KBM-7 (cell line): ENCODE data around the gene VWA7.

Experiments used
- DNase-seq: peaks from one replicate; pipeline ENCODE4 v3.0.0-alpha.2; 2015
- in situ Hi-C: fragments of 300-500 bp; cut with MboI; formaldehyde crosslinking; loops from 2 replicates; pipeline ENCODE4 v1.14.3; 2020; ENCODE audit warnings: low sequenced_read_pairs, low pct_unique_long_range_greater_than_20kb, mixed read lengths

Gene VWA7

DNA sequence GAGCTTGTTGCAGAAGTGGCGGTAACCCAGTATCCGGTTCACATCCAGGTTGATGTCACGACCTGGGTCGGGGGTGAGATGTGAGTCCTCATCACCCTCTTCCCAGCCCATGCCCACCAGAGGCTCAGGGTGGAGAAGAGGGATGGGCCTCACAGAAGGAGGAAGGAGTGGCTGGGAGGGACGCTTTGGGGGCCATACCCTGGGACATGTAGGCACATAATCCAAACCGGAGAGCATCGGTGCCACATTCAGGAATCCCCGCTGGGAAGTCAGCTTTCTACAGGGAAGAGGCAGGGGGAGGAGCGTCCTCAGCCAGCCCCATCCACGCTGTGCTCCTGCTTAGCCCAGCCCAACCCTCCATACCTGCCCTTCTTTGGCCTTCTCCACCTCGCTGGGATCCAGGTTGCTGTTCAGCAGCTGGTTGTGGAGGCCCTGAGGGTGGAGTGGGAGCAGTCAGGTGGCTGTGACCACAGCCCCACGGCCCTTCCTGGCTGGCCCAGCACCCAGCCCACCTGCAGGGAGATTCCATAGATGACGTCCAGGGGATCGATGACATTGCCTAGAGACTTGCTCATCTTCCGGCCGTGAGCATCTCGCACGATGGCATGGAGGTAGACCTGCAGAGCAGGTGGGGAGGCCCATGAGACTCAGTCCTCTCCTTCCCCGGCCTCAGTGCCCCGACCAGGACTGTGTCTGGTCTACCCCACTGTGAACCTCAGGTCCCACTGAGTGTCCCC lies 3.5 kb upstream of the VWA7 start:
- no peak for DNase-seq
- in situ Hi-C loops, result no loop called here

GRCh38 chr6:31779908-31780307 lies 2.8 kb upstream of the VWA7 start:
- in situ Hi-C loops, result no loop called here
- no peak for DNase-seq

- no peak for DNase-seq
- in situ Hi-C loops, result no loop called here
Measured at GRCh38 chr6:31778999-31779885, 2.1 kb upstream of the VWA7 start.

DNA sequence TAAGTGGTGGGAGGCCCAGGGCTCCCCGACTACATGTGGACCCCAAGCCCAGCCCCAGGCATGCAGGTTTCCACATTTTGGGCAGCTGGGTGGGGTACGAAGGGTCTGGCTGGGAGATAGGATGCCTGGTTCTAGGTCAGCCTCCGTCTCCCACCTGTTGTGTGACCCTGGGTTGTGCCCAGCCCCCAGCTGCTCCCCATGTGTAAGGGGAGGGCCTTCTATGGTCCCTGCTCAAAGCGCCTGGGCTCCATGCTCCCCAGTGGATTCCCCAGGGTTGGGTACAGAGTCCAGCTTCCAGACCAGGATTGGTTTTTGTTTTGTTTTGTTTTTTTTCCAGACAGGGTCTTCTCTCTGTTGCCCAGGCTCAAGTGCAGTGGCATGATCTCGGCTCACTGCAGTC lies 1.1 kb upstream of the VWA7 start:
- DNase-seq, result no peak
- in situ Hi-C loops, result no loop called here

DNA sequence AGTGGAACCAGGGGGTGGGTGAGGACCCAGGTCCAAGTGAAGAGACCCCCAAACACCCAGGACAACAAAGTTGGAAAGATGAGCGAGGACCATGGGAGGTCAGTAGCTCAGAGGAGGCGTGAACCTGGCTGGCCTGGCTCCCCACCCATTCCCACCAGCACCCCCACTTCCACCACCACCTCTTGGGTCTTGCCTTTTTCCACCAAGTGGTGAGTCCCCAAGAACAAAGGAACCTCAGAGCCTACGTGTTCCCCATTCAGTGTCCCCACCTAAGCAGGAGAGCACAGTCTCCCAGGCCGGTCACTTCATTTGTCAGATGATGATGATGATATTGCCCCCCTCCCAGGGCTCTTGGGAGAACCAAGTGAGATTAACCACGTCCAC lies 531 bp upstream of the VWA7 start:
- DNase-seq, result no peak
- in situ Hi-C loops, result no loop called here

DNA sequence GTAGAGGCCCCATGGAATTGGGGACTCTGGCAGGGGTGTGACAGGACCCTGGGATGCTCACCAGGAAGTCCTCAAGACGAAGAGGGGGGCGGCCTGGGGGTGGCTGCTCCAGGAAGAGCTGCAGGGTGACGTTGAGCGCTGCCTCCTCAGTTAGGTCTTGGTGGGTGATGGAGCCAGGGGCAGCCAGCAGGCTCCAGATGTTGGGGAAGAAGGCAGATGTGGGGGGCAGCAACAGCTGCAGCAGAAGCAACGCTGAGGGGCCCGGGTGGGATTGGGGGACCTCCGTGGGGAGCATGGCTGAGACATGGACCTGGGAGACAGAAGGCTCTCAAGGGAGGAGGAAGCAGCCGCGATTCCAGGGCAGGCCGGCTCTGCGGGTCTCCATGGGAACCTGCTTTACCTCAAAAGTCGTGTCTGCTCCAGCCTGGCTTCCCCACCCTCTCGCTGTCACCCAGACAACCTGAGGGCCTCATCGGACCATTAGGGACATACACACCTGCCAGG lies 591 bp downstream of the VWA7 start:
- in situ Hi-C loops, result no loop called here
- no peak for DNase-seq

GRCh38 chr6:31775633-31776484 lies 1.3 kb downstream of the VWA7 start:
- in situ Hi-C loops, result no loop called here
- no peak for DNase-seq

- DNase-seq, result no peak
Measured at GRCh38 chr6:31775184-31775583, 1.9 kb downstream of the VWA7 start.

DNA sequence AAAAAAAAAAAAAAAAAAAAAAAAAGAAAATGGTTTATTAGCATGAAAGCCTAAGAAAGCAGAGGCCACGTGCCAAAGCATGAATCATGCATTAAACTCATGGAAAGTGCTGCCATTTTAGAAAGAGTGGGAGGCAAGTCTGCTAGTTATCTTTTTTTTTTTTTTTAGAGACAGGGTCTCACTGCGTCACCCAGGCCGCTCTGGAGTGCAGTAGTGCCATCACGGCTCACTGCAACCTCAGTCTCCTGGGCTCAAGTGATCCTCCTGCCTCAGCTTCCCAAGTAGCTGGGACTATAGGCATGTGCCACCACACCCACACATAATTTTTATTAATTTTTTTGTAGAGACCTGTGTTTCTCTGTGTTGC lies 5.2 kb downstream of the VWA7 start:
- in situ Hi-C loops, result no loop called here
- peak; percentile 14 for DNase-seq

More at GRCh38 chr6:31775184-31775583, 1.9 kb downstream of the VWA7 start:
- in situ Hi-C loops, result no loop called here

DNA sequence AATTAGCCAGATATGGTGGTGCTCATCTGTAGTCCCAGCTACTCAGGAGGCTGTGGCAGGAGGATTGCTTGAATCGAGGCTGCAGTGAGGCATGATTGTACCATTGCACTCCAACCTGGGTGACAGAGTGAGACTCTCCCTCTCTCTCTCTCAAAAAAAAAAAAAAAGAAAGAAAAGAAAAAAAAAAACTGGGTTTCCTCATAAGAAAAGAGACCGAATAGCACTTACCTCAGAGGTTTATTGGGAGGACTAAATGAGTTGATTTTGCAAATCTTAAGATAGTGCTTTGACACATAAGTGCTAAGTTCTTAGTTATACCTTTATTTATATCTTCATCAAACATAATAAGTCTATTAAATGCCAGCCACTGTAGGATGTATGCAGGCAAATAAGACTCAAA lies 6.3 kb downstream of the VWA7 start:
- in situ Hi-C loops, result no loop called here
- no peak for DNase-seq

- in situ Hi-C loops, result no loop called here
- peak; percentile 96 for DNase-seq
Measured at GRCh38 chr6:31769684-31770371, 7.3 kb downstream of the VWA7 start.

DNA sequence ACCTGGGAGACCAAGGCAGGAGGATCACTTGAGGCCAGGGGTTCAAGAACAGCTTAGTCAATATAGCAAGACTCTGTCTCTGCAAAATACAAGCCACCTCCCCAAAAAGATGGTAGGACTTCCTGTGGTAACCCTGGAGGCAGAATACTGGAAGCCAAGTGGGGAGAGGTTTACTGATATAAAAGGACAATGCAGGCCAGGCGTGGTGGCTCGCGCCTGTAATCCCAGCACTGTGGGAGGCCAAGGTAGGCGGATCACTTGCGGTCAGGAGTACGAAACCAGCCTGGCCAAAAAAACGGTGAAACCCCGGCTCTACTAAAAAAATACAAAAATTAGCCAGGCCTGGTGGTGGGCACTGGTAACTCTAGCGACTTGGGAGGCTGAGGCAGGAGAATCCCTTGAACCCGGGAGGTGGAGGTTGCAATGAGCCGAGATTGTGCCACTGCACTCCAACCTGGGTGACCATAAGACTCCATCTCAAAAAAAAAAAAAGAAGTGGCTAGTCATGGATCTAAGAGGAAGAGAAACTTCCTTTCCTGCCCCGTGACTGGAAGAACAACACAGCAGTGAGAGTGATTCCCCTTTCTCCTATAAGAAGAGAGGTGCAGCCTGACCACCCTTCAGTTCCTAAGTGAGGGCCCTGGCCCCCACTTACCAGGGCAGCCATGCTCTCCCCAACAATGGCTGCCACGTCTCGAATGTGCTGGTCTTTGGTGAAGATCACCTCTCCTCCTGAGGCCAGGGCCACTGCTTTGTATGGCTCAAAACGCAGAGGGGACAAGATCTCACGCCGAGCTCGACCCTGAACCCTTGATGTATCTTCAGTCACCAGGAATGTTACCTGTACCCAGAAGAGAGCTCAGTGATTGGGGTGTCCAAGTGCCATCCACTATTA lies 8.5 kb downstream of the VWA7 start:
- in situ Hi-C loops, result no loop called here
- DNase-seq, result no peak

DNA sequence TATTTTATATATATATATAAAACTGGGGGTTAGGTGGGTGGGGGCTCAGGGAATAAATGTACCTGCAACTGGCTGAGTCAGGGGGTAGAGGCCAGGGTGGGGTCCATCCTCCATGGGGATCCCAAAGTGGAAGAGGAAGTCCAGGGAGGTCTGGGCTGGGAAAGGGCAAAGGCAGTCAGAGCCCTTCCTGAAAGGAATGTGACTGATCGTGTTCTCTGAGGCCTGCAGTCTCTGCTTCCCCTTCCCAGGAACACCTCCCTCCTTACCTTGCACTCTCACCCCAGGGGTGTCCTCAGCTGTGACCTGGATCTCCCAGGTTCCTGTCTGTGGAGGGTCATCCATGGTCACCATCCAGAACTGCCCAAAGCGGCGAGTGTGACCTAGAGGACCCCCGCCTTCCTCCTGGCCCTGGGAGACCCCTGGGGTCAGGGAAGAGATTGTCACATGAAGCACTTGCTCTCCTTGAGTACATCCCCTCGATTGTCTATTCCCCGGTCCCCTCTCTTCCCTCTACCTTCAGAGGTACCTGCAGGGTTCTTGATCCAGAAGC lies 10.0 kb downstream of the VWA7 start:
- DNase-seq, result no peak
- in situ Hi-C loops, result no loop called here

- no peak for DNase-seq
- in situ Hi-C loops, result no loop called here
Measured at GRCh38 chr6:31765910-31766794, 11.0 kb downstream of the VWA7 start.

DNA sequence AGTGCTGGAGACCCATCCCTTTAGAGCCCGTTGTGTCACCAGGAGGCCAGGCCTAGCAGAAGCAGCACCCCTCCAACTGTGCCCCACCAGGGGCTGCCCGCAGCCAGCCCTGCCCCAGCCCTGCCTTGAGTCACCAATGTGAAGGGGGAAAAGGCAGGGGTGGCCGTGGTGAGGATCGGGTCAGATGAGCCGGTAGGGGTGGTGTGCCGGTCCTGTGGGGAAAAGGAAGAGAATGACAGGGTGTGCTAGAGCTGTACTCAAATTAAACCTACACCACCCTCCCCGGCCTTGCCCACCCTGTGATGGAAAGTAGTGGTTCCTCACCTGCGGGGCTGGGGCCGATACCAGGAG lies 11.6 kb downstream of the VWA7 start:
- in situ Hi-C loops, result no loop called here
- no peak for DNase-seq

GRCh38 chr6:31764198-31764597 lies 12.9 kb downstream of the VWA7 start:
- in situ Hi-C loops, result no loop called here
- DNase-seq, result no peak

- in situ Hi-C loops, result no loop called here
- DNase-seq, result no peak
Measured at GRCh38 chr6:31763619-31763940, 13.5 kb downstream of the VWA7 start.
